Measurements from ENCODE around the gene KIF21A.

Gene KIF21A

DNA sequence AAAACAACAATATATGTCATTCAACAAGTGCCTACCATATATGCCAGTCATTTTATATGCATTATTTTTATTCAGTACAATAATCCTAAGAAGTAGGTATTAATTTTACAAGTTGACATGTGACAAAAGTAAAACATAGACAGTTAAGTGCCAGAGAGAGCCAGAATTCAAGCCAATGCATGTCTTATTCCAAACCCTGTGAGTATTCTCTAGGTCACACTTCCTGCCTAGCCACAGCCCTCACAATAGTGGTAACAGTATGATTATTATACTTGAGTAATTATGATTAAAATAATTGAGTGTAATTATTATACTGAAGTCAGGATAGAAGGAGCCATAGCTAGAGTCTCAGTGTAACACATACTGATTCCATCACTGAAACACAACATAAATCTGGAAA lies 52.2 kb downstream of the KIF21A start:
- DNase-seq (ENCODE audit: low read depth in 2 of 2) = no peak

GRCh38 chr12:39389399-39390150 lies 53.3 kb downstream of the KIF21A start:
- DNase-seq (ENCODE audit: low read depth in 2 of 2) = no peak

DNA sequence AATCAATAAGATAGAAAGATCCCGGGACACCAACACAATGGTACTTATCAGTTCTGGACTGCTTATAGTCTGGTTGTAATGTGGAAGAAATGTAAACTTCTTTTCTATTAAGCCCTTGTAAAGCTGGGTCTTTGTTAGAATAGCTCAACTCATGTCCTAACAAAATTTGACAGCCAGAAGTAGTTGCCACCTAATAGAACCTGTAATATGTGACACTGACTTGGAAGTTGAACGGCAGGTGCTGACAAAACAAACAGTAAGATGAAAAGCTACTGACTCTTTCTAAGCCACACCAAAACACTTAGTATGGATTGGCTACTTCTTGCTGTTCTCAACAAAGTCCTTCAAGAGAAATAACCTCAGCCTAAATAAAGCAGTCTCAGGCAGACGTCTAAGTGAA lies 56.6 kb downstream of the KIF21A start:
- no peak for DNase-seq (ENCODE audit: low read depth in 2 of 2)

- no peak for DNase-seq (ENCODE audit: low read depth in 2 of 2)
Measured at GRCh38 chr12:39383114-39383513, 59.8 kb downstream of the KIF21A start.

DNA sequence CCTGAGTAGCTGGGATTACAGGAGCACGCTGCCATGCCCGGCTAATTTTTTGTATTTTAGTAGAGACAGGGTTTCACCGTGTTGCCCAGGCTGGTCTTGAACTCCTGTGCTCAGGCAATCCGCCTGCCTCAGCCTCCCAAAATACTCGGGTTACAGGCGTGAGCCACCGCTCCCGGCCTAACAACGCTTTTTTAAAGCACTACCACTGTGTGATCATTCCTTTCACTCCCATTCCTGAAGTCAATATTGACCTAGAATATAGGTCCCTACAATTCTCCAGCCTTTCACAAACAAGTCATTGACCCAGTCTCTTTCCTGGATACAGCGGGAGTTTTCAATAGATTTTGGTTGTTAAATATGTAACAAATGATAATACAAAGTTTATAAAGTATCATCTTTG lies 62.8 kb downstream of the KIF21A start:
- DNase-seq (ENCODE audit: low read depth in 2 of 2) = no peak

DNA sequence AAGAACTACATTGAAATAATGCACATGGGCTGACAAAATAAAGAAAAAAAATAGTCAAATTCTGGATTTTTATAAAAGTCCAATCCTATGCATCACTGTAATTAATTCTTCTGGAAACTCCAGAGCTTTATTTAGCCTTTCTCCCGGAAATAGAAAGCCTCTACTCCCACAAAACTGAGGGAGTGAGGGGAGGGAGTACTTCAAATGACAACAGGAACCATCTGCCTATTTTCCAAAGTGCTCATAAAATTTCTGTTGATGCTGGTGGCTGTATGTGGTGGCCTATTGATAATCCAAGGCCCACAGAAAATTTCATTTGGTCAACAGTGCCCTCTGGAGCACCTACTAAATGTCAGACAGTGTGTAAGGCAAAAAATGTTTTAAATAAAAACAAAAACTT lies 64.6 kb downstream of the KIF21A start:
- no peak for DNase-seq (ENCODE audit: low read depth in 2 of 2)

GRCh38 chr12:39375206-39375808 lies 67.6 kb downstream of the KIF21A start:
- DNase-seq (ENCODE audit: low read depth in 2 of 2) = no peak

DNA sequence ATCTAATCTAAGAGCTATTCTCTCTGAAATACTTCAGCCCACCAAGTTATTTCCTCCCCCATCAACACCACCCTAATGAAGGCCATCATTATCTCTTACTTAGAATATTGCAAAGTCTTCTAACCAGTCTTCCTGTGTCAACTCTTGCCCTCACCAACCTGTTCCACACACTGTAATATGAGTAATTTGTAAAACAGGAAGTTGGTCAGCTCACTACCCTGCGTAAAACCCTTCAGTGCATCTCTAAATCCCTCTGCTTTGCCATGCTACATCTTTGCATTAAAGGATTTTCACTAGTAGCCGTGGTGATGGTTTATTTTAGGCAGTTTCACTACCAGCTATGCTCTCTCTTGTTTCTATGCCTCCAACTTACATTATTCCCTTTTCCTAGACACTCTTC lies 70.0 kb downstream of the KIF21A start:
- DNase-seq (ENCODE audit: low read depth in 2 of 2) = no peak

GRCh38 chr12:39372204-39372925 lies 70.6 kb downstream of the KIF21A start:
- no peak for DNase-seq (ENCODE audit: low read depth in 2 of 2)

- no peak for DNase-seq (ENCODE audit: low read depth in 2 of 2)
Measured at GRCh38 chr12:39369756-39370155, 73.2 kb downstream of the KIF21A start.

- DNase-seq (ENCODE audit: low read depth in 2 of 2) = no peak
Measured at GRCh38 chr12:39368891-39369290, 74.0 kb downstream of the KIF21A start.

- no peak for DNase-seq (ENCODE audit: low read depth in 2 of 2)
Measured at GRCh38 chr12:39368096-39368495, 74.8 kb downstream of the KIF21A start.

GRCh38 chr12:39367494-39367893 lies 75.4 kb downstream of the KIF21A start:
- DNase-seq (ENCODE audit: low read depth in 2 of 2) = no peak

DNA sequence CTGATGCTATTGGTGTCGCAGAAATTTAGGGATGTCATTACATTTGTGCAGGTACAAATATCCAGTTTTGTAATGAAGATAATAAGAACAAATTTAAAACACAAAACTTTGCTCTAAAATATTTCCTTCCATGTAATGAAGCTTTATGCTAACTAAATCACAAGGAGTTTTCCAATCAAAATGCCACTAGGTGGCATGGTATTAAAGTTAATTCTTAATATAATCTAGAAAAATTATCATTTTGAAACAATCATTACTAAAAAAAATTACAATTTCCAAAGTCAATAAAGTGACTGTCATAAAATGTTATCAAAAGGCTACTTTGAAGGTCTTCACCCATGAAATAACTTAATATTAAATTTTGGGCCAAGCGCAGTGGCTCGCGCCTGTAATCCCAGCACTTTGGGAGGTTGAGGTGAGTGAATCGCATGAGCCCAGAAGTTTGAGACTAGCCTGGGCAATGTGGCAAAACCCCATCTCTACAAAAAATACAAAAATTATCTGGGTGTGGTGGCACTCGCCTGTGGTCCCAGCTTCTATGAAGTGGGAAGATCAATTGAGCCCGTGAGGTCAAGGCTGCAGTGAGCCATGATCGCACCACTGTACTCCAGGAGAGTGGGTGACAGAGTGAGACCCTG lies 77.4 kb downstream of the KIF21A start:
- no peak for DNase-seq (ENCODE audit: low read depth in 2 of 2)

GRCh38 chr12:39364196-39364595 lies 78.7 kb downstream of the KIF21A start:
- DNase-seq (ENCODE audit: low read depth in 2 of 2) = no peak

DNA sequence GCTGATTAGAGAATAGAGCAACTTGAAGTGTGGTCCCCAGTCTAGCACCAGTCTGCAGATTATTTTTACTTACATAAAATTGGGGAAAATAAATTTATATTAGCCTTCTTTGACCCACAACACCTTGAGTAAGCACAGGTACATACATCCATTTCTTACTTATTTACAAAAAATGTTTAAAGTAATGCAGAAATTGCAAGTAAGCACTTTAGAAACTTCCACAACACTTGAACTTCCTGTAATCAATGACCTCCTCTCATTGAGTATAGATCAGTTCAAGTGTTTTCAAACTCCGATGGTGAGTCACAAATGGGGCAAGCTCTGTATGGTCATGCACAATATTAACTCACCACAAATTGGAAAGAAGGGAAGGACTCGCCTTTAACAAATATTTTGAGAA lies 83.3 kb downstream of the KIF21A start:
- no peak for DNase-seq (ENCODE audit: low read depth in 2 of 2)

DNA sequence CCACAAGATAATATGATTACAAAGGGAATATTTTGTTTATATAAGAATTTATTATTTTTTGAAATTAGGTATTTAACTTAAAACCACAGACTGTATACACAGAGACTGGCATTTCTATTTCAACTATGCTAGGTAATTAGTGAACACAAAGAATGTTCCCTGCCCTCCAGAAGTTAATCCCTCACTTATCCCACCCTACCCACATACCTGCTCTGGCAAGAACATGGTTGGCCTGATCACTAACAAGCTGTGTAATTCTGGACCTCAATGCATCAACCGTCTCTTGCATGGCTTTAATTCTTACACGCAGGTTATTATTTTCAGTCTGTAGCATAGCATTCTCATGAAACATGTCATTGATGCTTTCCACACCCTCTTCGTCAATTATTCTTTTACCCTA lies 85.9 kb downstream of the KIF21A start:
- no peak for DNase-seq (ENCODE audit: low read depth in 2 of 2)

DNA sequence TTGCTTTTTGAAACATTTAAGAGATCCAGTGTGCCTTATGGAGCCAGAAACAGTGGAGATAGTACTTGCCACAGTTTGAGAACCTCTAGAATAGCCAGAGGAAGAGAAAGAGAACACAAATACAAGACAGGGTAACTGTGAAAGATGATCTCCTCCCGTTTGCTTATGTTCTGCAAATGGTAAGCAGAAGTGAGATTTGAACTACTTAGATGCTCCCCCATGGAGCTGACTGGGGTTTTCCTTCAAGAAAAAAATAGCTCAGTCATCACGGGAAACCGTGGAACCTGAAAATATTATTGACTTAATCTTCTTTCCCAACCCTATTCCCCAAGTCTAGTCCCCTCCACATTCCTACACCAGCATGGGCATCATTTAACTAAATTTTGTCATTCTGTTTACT lies 87.1 kb downstream of the KIF21A start:
- no peak for DNase-seq (ENCODE audit: low read depth in 2 of 2)

DNA sequence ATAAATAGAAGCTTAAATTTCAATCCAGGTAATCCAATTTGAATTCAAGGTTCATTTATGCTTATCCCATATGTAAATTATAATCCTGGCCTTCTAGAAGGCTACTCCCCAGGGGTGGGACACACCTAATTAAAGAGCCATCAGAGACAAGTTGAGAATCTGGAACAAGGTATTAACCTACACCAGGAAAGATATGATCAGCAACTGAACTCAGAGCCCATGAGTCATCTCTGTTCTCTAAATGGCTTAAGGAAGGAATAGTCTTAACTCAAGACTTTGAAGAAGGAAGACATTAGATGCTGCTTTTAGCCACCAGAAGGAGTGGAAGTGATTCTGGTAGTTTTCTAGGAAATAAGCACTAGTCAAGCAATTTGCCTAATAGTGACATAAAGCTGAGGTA lies 88.0 kb downstream of the KIF21A start:
- no peak for DNase-seq (ENCODE audit: low read depth in 2 of 2)

GRCh38 chr12:39352471-39353017 lies 90.4 kb downstream of the KIF21A start:
- DNase-seq (ENCODE audit: low read depth in 2 of 2) = no peak

- DNase-seq (ENCODE audit: low read depth in 2 of 2) = no peak
Measured at GRCh38 chr12:39351153-39351552, 91.8 kb downstream of the KIF21A start.

DNA sequence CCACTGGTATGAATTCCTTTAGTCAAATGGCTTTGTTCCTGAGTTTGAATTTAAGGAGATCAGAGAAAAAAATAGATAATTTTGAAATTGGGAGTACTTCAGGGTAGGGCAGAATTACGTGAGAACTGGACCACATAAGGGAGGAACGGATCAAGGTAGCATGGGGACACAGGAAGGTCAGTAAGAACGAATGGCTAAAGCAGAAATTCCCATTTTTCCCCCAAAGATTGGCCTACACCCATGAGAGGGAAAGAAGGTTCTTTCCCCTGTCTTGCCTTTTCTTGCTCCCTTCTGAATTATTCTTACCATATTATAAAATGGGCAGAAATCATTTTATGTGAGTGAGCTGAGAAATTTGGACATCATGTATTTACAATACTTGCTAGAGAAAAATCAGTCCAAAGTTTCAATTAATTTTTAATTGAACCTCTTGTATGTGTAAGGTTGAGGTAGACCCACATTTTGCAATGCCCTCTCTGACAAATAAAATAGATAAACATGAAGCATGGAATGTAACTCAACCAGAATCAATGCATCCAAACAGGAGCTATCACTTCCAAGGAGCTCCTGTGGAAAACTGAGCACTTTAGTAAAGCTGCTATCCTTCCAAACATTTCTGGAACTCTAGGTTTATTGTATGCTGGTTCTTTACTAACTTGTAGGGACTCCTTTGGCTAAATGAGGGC lies 93.8 kb downstream of the KIF21A start:
- no peak for DNase-seq (ENCODE audit: low read depth in 2 of 2)

Measured in stimulated activated CD8-positive, alpha-beta memory T cell treated with anti-CD3 and anti-CD28 coated beads, Interleukin-7, amount 100 ng/mL, for 1 hour (primary cell).